PFSK-1 (cell line): ENCODE measurements around the gene CELF4.

ENCODE experiments used
- POLR2AphosphoS5 ChIP-seq: IDR thresholded peaks from 2 replicates; pipeline ENCODE4 v1.6.1; 2012; ENCODE audit warnings: low read depth, mild to moderate bottlenecking, control low read depth, low read length, moderate library complexity
- REST ChIP-seq, 2 experiments: IDR thresholded peaks; 2 replicates each; pipeline versions ENCODE4 v1.6.1 to v1.8.0; 2011 to 2012; ENCODE audit warnings: low read depth in 2 of 2, low read length in 2 of 2, control low read depth in 1 of 2, inconsistent platforms in 1 of 2, mild to moderate bottlenecking in 1 of 2, moderate library complexity in 1 of 2; ENCODE audit not compliant: insufficient read depth in 1 of 2

- no peak for TF ChIP-seq POLR2AphosphoS5
- no peak for TF ChIP-seq REST (IDR thresholded peaks at IDR 0.05; ENCODE audit: insufficient read depth in 1 of 2, low read depth in 2 of 2, low read length in 2 of 2)
These were observed 159.8 kb downstream of the CELF4 start for GRCh38 chr18:37405772-37406171.
